H54 (cell line): ENCODE results near the gene ZAP70.
"Not testable (repeated sequence)": the region's sequence is repeated elsewhere in the genome, so short reads cannot be mapped to it uniquely, and the experiment has no call there.

Source experiments
- DNase-seq: peaks from one replicate; pipeline ENCODE4 v3.0.0; 2011; ENCODE audit warnings: low spot score, mixed read lengths; ENCODE audit not compliant: insufficient read length
- FAIRE-seq: peaks from 3 replicates; lab custom pipeline; 2011; peaks lifted over from hg19 to GRCh38; lab: Jason Lieb, UNC
- POLR2A ChIP-seq: IDR thresholded peaks from 2 replicates; pipeline ENCODE4 v1.6.1; 2011; ENCODE audit warnings: low read depth, mild to moderate bottlenecking, low read length

Gene ZAP70

GRCh38 chr2:97713296-97714083 is at the start of gene ZAP70:
Gene ZAP70, plus strand, starts transcription at chr2:97713576. Its CDS starts 10,461 bp downstream, at chr2:97724037.
- DNase-seq (no peak), FAIRE-seq (no peak)
- no peak for TF ChIP-seq POLR2A

- DNase-seq (no peak), FAIRE-seq (no peak)
- TF ChIP-seq POLR2A = peak; percentile 48
These were observed 49.8 kb upstream of the ZAP70 start for GRCh38 chr2:97663626-97663961.

GRCh38 chr2:97663962-97664635 is 49.3 kb upstream of the ZAP70 start, which contains the start of gene ACTR1B:
Gene ACTR1B, minus strand, starts transcription at chr2:97664044. Its CDS starts 154 bp downstream, at chr2:97663890.
- peak; percentile 80 for FAIRE-seq
- peak; percentile 88 for DNase-seq
- peak; percentile 45; the same call in 1 of the 2 replicates for TF ChIP-seq POLR2A

- DNase-seq (no peak), FAIRE-seq (no peak)
- TF ChIP-seq POLR2A = no peak
These were observed 48.8 kb upstream of the ZAP70 start for GRCh38 chr2:97664636-97664970.

GRCh38 chr2:97669448-97669847 is 43.9 kb upstream of the ZAP70 start, which contains the start of gene C2orf92:
Gene C2orf92, plus strand, starts transcription at chr2:97669713. Its CDS starts 76 bp downstream, at chr2:97669789.
- DNase-seq (no peak), FAIRE-seq (no peak)
- no peak for TF ChIP-seq POLR2A

- no peak for TF ChIP-seq POLR2A
- DNase-seq (no peak), FAIRE-seq (no peak)
These were observed 42.9 kb upstream of the ZAP70 start for GRCh38 chr2:97670471-97670870.

GRCh38 chr2:97671526-97671925 is 41.9 kb upstream of the ZAP70 start:
- TF ChIP-seq POLR2A = no peak
- FAIRE-seq (no peak), DNase-seq (no peak)

- not testable (repeated sequence) for DNase-seq, FAIRE-seq
These were observed 40.7 kb upstream of the ZAP70 start for GRCh38 chr2:97672606-97673140.

- FAIRE-seq (no peak), DNase-seq (no peak)
- no peak for TF ChIP-seq POLR2A
These were observed 40.0 kb upstream of the ZAP70 start for GRCh38 chr2:97673182-97673914.

- no peak for TF ChIP-seq POLR2A
- no peak for DNase-seq
- no peak for FAIRE-seq
These were observed 39.5 kb upstream of the ZAP70 start for GRCh38 chr2:97673915-97674283.

GRCh38 chr2:97675430-97676113 is 37.8 kb upstream of the ZAP70 start:
- TF ChIP-seq POLR2A = no peak
- DNase-seq = no peak
- no peak for FAIRE-seq

GRCh38 chr2:97676620-97677019 is 36.8 kb upstream of the ZAP70 start:
- no peak for TF ChIP-seq POLR2A
- FAIRE-seq (no peak), DNase-seq (no peak)

GRCh38 chr2:97677480-97677879 is 35.9 kb upstream of the ZAP70 start:
- FAIRE-seq (no peak), DNase-seq (no peak)
- TF ChIP-seq POLR2A = no peak
